PFSK-1 (cell line): ENCODE data around the gene WIPI1.

Source experiments
- FOXP2 ChIP-seq: optimal IDR thresholded peaks from 2 replicates; pipeline ENCODE3; 2011; ENCODE audit warnings: borderline replicate concordance, control low read depth, inconsistent platforms; ENCODE audit not compliant: insufficient read depth; ENCODE audit errors: extremely low read length, extremely low read depth
- POLR2AphosphoS5 ChIP-seq: IDR thresholded peaks from 2 replicates; pipeline ENCODE4 v1.6.1; 2012; ENCODE audit warnings: low read depth, mild to moderate bottlenecking, control low read depth, low read length, moderate library complexity
- REST ChIP-seq, 2 experiments: IDR thresholded peaks; 2 replicates each; pipeline versions ENCODE4 v1.6.1 to v1.8.0; 2011 to 2012; ENCODE audit warnings: low read depth in 2 of 2, low read length in 2 of 2, control low read depth in 1 of 2, inconsistent platforms in 1 of 2, mild to moderate bottlenecking in 1 of 2, moderate library complexity in 1 of 2; ENCODE audit not compliant: insufficient read depth in 1 of 2
- SIN3A ChIP-seq: IDR thresholded peaks from 2 replicates; pipeline ENCODE4 v1.6.1; 2012; ENCODE audit warnings: mild to moderate bottlenecking, low read length, moderate library complexity, borderline replicate concordance; ENCODE audit not compliant: insufficient read depth
- TAF1 ChIP-seq: IDR thresholded peaks from 2 replicates; pipeline ENCODE4 v1.6.1; 2012; ENCODE audit warnings: low read length, control low read depth, borderline replicate concordance; ENCODE audit not compliant: insufficient read depth

GRCh38 chr17:68468788-68469187 is 11.5 kb upstream of the WIPI1 start:
- no peak for TF ChIP-seq TAF1
- TF ChIP-seq POLR2AphosphoS5: no peak
- no peak for TF ChIP-seq REST (IDR thresholded peaks at IDR 0.05; ENCODE audit: insufficient read depth in 1 of 2, low read depth in 2 of 2, low read length in 2 of 2)
- TF ChIP-seq FOXP2: no peak
- no peak for TF ChIP-seq SIN3A
